H1 (cell line): ENCODE data around the gene BCL11A. TPM values are rescaled to one million over a fixed set of nuclear protein-coding genes. Genes with fewer than 3 reads are reported as not detected.

Source experiments
- CTCF ChIA-PET: fragments of 300-600 bp; sonication (Branson Sonifier 250); formaldehyde crosslinking; loops from one replicate; lab custom pipeline; 2021; ENCODE audit not compliant: partially characterized antibody; lab: Charles Lee
- POLR2A ChIA-PET: fragments of 300-600 bp; sonication (Branson Sonifier 250); formaldehyde crosslinking; loops from one replicate; lab custom pipeline; 2021; ENCODE audit warnings: inconsistent platforms; ENCODE audit not compliant: partially characterized antibody; lab: Charles Lee
- DNase-seq, 2 experiments: peaks; one replicate each; pipeline versions ENCODE4 v3.0.0 to v3.0.0-alpha.2; 2010 to 2022; ENCODE audit warnings: low spot score in 2 of 2, low read depth in 1 of 2, mixed read lengths in 1 of 2
- FAIRE-seq: peaks from 2 replicates; lab custom pipeline; 2011; peaks lifted over from hg19 to GRCh38; lab: Jason Lieb, UNC
- H2AFZ ChIP-seq: 2 replicates; pipeline ENCODE4 v1.8.1; 2012; ENCODE audit warnings: low read length, inconsistent platforms
- H2AK5ac ChIP-seq: 2 replicates; pipeline ENCODE4 v1.6.1; 2013; ENCODE audit warnings: low read depth, low read length
- H2BK120ac ChIP-seq: replicated peaks from 2 replicates; pipeline ENCODE3; 2013; ENCODE audit warnings: low read depth, low read length, inconsistent platforms
- H2BK12ac ChIP-seq: 2 replicates; pipeline ENCODE4 v1.6.1; 2013; ENCODE audit warnings: low read depth, low read length
- H2BK15ac ChIP-seq: 2 replicates; pipeline ENCODE4 v1.6.1; 2013; ENCODE audit warnings: low read length
- H2BK20ac ChIP-seq: 2 replicates; pipeline ENCODE4 v1.6.1; 2013; ENCODE audit warnings: low read length
- H2BK5ac ChIP-seq: 2 replicates; pipeline ENCODE4 v1.6.1; 2013; ENCODE audit warnings: low read depth, low read length
- H3K14ac ChIP-seq: 2 replicates; pipeline ENCODE4 v1.6.1; 2013; ENCODE audit warnings: inconsistent platforms; ENCODE audit not compliant: insufficient read length
- H3K18ac ChIP-seq: 2 replicates; pipeline ENCODE4 v1.6.1; 2013; ENCODE audit warnings: low read length; ENCODE audit errors: extremely low read depth
- H3K23ac ChIP-seq: 2 replicates; pipeline ENCODE4 v1.6.1; 2013; ENCODE audit warnings: inconsistent platforms; ENCODE audit not compliant: insufficient read length
- H3K23me2 ChIP-seq: 2 replicates; pipeline ENCODE4 v1.6.1; 2013; ENCODE audit warnings: low read depth, low read length
- H3K27ac ChIP-seq: 2 replicates; pipeline ENCODE4 v1.6.1; 2011; ENCODE audit warnings: low read depth, low read length, inconsistent platforms
- H3K27me3 ChIP-seq, 4 experiments: replicated peaks in 1 of 4; 1 replicate in 1 of 4; 2 replicates in 3 of 4; pipeline versions ENCODE4 v1.6.1 to v1.8.1; 2011 to 2013; ENCODE audit warnings: low read length in 3 of 4, mild to moderate bottlenecking in 3 of 4, inconsistent platforms in 2 of 4, mixed read lengths in 2 of 4, moderate library complexity in 1 of 4; ENCODE audit not compliant: control insufficient read depth in 3 of 4, insufficient read depth in 3 of 4; ENCODE audit errors: extremely low read depth in 1 of 4
- H3K36me3 ChIP-seq, 4 experiments: 2 replicates each; pipeline versions ENCODE4 v1.6.1 to v1.8.1; 2011 to 2013; ENCODE audit warnings: mild to moderate bottlenecking in 4 of 4, low read length in 3 of 4, moderate library complexity in 2 of 4, control low read depth in 1 of 4, inconsistent platforms in 1 of 4; ENCODE audit not compliant: insufficient read depth in 4 of 4, control insufficient read depth in 2 of 4
- H3K4ac ChIP-seq: replicated peaks from 2 replicates; pipeline ENCODE3; 2013; ENCODE audit warnings: low read length, low read depth, mixed read lengths, inconsistent platforms; ENCODE audit not compliant: insufficient read length
- H3K4me1 ChIP-seq, 4 experiments: replicated peaks in 1 of 4; 1 replicate in 1 of 4; 2 replicates in 3 of 4; pipeline versions ENCODE4 v1.6.1 to v1.8.1; 2011 to 2013; ENCODE audit warnings: low read length in 3 of 4, inconsistent platforms in 2 of 4, mixed read lengths in 1 of 4; ENCODE audit not compliant: insufficient read depth in 4 of 4, control insufficient read depth in 3 of 4
- H3K4me2 ChIP-seq, 2 experiments: 2 replicates each; pipeline versions ENCODE4 v1.6.1 to v1.8.1; 2011 to 2013; ENCODE audit warnings: low read depth in 2 of 2, low read length in 2 of 2, control low read depth in 1 of 2, inconsistent platforms in 1 of 2, mild to moderate bottlenecking in 1 of 2; ENCODE audit not compliant: insufficient read depth in 1 of 2
- H3K4me3 ChIP-seq, 4 experiments: fragments of 200-600, 300-600 bp in 1 of 4; sonication (generic), shearing (Covaris generic), sonication (Bioruptor Twin) in 1 of 4; 2 replicates each; pipeline versions ENCODE4 v1.5.1 to v1.8.1; 2011 to 2016; ENCODE audit warnings: low read length in 4 of 4, low read depth in 3 of 4, control low read depth in 2 of 4, inconsistent platforms in 2 of 4, mild to moderate bottlenecking in 2 of 4, mixed read lengths in 1 of 4, moderate library complexity in 1 of 4; ENCODE audit not compliant: insufficient read depth in 2 of 4; ENCODE audit errors: extremely low read depth in 1 of 4
- H3K56ac ChIP-seq: replicated peaks from 2 replicates; pipeline ENCODE3; 2013; ENCODE audit warnings: low read depth, mild to moderate bottlenecking, mixed read lengths, low read length, inconsistent platforms; ENCODE audit not compliant: insufficient read length
- H3K79me1 ChIP-seq: 2 replicates; pipeline ENCODE4 v1.6.1; 2013; ENCODE audit warnings: low read depth, low read length, control low read depth
- H3K79me2 ChIP-seq, 2 experiments: 2 replicates each; pipeline versions ENCODE4 v1.6.1 to v1.8.1; 2012 to 2013; ENCODE audit warnings: low read length in 2 of 2, mild to moderate bottlenecking in 2 of 2, inconsistent platforms in 1 of 2; ENCODE audit not compliant: insufficient read depth in 2 of 2, control insufficient read depth in 1 of 2
- H3K9ac ChIP-seq, 4 experiments: replicated peaks in 1 of 4; 1 replicate in 1 of 4; 2 replicates in 3 of 4; pipeline versions ENCODE4 v1.6.1 to v1.8.1; 2011 to 2013; ENCODE audit warnings: low read depth in 3 of 4, low read length in 3 of 4, control low read depth in 2 of 4, mild to moderate bottlenecking in 2 of 4, moderate library complexity in 2 of 4, inconsistent platforms in 1 of 4; ENCODE audit errors: extremely low read depth in 1 of 4
- H3K9me3 ChIP-seq, 2 experiments: 2 replicates each; pipeline versions ENCODE4 v1.6.1 to v1.8.1; 2012 to 2013; ENCODE audit warnings: mild to moderate bottlenecking in 2 of 2, moderate library complexity in 2 of 2, control low read depth in 1 of 2, inconsistent platforms in 1 of 2, low read depth in 1 of 2, low read length in 1 of 2, mixed read lengths in 1 of 2; ENCODE audit not compliant: insufficient read depth in 2 of 2
- H4K20me1 ChIP-seq, 2 experiments: replicated peaks in 1 of 2; 2 replicates each; pipeline versions ENCODE3 to v1.8.1; 2011 to 2013; ENCODE audit warnings: inconsistent platforms in 2 of 2, low read length in 2 of 2, mild to moderate bottlenecking in 1 of 2; ENCODE audit not compliant: insufficient read depth in 2 of 2, control insufficient read depth in 1 of 2
- H4K5ac ChIP-seq: 2 replicates; pipeline ENCODE4 v1.6.1; 2013; ENCODE audit warnings: low read length, low read depth, mixed read lengths, inconsistent platforms; ENCODE audit not compliant: insufficient read length
- H4K8ac ChIP-seq: 2 replicates; pipeline ENCODE4 v1.8.0; 2013; ENCODE audit warnings: mild to moderate bottlenecking, moderate library complexity, low read length, inconsistent platforms; ENCODE audit not compliant: insufficient read depth; ENCODE audit errors: extremely low read depth
- H4K91ac ChIP-seq: replicated peaks from 2 replicates; pipeline ENCODE3; 2013; ENCODE audit warnings: low read length, mixed read lengths, inconsistent platforms; ENCODE audit not compliant: insufficient read length
- polyA plus RNA-seq, 7 experiments: library from polyadenylated mRNA; depleted of rRNA in 3 of 7; stranded (reverse) in 5 of 7; unstranded in 2 of 7; fragments of >200 nt in 5 of 7; fragments of 200-250 nt in 2 of 7; gene quantifications; 1 replicate in 5 of 7; 2 replicates in 1 of 7; 4 replicates in 1 of 7; pipeline versions ENCODE4 v1.2.1 to v1.2.3, GENCODE V29; 2011 to 2013; ENCODE audit warnings: missing spikeins in 2 of 7, mixed read lengths in 2 of 7
- total RNA-seq: library from RNA; stranded (reverse); fragmentation: NEBNext Ultra II Directional; extraction: Animal tissue kit (Norgen Biotek cat#: 25700); gene quantifications from 2 replicates; pipeline ENCODE4 v1.2.1, GENCODE V29; 2021
- TF ChIP-seq, protein P1 (sequence below): fragments of 300-600 bp; sonication (generic); IDR thresholded peaks from 2 replicates; pipeline ENCODE4 v1.7.1; 2012; ENCODE audit warnings: low read length, moderate library complexity, mild to moderate bottlenecking, inconsistent platforms; ENCODE audit not compliant: insufficient replicate concordance

BCL11A gene
- total and polyA plus RNA-seq, 2 of the 8 experiments (the other 6 are each of a cell fraction or from before 2014, with no cell fraction given): 11.9 to 59.3 TPM

DNA sequence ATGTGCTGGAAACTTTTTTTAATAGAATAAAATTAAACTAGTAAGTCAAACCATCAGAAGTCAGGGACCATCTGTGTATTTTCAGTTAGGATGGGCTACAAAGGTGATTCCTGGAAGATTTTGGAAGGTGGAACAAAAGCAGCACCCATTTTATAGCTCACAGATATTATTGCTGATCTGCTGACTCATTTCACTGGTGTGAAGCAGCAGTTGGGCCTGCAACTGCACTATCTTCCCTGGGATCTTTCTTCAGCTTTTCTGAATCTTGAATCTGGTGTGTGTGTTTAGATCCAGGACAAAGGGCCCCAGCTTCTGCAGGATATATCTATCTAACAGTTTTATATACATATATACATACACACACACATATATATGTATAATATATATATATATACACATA lies 35.6 kb upstream of the BCL11A start:
- H3K23me2 ChIP-seq: no peaks in the 10 kb centered on the region
- no peaks in the 10 kb centered on the region for H3K79me1 ChIP-seq
- no peaks in the 10 kb centered on the region for H4K20me1 ChIP-seq
- H3K4me2 ChIP-seq: no peak overlapping the region
- no peaks in the 10 kb centered on the region for H3K79me2 ChIP-seq
- H3K27me3 ChIP-seq: no peaks in the 10 kb centered on the region
- H4K5ac ChIP-seq: no peak overlapping the region
- no peak overlapping the region for H3K23ac ChIP-seq
- no peak overlapping the region for H3K14ac ChIP-seq
- H2AFZ ChIP-seq: no peak overlapping the region
- DNase-seq: no peak
- H3K9me3 ChIP-seq: peaks cover 0 to 4% of the 10 kb centered on the region in 2 experiments; a peak in 1 of 4 replicates
- ChIA-PET POLR2A (no interaction called here), CTCF (interaction anchor here (0.7 to 16.0 kb wide), 2 partner anchors 26 to 259 kb away, joined by 3 to 240 read pairs; no protein-coding TSS in a partner anchor)
- H2BK5ac ChIP-seq: no peak overlapping the region
- no peak overlapping the region for H3K18ac ChIP-seq
- no peak overlapping the region for H3K56ac ChIP-seq
- H3K4me1 ChIP-seq: no peaks in the 10 kb centered on the region
- H3K36me3 ChIP-seq: no peaks in the 10 kb centered on the region
- H2BK15ac ChIP-seq: no peak overlapping the region
- H3K9ac ChIP-seq: no peak overlapping the region
- H2BK120ac ChIP-seq: no peak overlapping the region
- no peak overlapping the region for H2BK12ac ChIP-seq
- no peak overlapping the region for H3K27ac ChIP-seq
- no peak overlapping the region for H4K8ac ChIP-seq
- H3K4ac ChIP-seq: no peak overlapping the region
- H2AK5ac ChIP-seq: no peak overlapping the region
- no peak overlapping the region for H2BK20ac ChIP-seq
- H4K91ac ChIP-seq: no peak overlapping the region
- no peak overlapping the region for H3K4me3 ChIP-seq
- FAIRE-seq: no peak
- TF ChIP-seq, protein P1, sequence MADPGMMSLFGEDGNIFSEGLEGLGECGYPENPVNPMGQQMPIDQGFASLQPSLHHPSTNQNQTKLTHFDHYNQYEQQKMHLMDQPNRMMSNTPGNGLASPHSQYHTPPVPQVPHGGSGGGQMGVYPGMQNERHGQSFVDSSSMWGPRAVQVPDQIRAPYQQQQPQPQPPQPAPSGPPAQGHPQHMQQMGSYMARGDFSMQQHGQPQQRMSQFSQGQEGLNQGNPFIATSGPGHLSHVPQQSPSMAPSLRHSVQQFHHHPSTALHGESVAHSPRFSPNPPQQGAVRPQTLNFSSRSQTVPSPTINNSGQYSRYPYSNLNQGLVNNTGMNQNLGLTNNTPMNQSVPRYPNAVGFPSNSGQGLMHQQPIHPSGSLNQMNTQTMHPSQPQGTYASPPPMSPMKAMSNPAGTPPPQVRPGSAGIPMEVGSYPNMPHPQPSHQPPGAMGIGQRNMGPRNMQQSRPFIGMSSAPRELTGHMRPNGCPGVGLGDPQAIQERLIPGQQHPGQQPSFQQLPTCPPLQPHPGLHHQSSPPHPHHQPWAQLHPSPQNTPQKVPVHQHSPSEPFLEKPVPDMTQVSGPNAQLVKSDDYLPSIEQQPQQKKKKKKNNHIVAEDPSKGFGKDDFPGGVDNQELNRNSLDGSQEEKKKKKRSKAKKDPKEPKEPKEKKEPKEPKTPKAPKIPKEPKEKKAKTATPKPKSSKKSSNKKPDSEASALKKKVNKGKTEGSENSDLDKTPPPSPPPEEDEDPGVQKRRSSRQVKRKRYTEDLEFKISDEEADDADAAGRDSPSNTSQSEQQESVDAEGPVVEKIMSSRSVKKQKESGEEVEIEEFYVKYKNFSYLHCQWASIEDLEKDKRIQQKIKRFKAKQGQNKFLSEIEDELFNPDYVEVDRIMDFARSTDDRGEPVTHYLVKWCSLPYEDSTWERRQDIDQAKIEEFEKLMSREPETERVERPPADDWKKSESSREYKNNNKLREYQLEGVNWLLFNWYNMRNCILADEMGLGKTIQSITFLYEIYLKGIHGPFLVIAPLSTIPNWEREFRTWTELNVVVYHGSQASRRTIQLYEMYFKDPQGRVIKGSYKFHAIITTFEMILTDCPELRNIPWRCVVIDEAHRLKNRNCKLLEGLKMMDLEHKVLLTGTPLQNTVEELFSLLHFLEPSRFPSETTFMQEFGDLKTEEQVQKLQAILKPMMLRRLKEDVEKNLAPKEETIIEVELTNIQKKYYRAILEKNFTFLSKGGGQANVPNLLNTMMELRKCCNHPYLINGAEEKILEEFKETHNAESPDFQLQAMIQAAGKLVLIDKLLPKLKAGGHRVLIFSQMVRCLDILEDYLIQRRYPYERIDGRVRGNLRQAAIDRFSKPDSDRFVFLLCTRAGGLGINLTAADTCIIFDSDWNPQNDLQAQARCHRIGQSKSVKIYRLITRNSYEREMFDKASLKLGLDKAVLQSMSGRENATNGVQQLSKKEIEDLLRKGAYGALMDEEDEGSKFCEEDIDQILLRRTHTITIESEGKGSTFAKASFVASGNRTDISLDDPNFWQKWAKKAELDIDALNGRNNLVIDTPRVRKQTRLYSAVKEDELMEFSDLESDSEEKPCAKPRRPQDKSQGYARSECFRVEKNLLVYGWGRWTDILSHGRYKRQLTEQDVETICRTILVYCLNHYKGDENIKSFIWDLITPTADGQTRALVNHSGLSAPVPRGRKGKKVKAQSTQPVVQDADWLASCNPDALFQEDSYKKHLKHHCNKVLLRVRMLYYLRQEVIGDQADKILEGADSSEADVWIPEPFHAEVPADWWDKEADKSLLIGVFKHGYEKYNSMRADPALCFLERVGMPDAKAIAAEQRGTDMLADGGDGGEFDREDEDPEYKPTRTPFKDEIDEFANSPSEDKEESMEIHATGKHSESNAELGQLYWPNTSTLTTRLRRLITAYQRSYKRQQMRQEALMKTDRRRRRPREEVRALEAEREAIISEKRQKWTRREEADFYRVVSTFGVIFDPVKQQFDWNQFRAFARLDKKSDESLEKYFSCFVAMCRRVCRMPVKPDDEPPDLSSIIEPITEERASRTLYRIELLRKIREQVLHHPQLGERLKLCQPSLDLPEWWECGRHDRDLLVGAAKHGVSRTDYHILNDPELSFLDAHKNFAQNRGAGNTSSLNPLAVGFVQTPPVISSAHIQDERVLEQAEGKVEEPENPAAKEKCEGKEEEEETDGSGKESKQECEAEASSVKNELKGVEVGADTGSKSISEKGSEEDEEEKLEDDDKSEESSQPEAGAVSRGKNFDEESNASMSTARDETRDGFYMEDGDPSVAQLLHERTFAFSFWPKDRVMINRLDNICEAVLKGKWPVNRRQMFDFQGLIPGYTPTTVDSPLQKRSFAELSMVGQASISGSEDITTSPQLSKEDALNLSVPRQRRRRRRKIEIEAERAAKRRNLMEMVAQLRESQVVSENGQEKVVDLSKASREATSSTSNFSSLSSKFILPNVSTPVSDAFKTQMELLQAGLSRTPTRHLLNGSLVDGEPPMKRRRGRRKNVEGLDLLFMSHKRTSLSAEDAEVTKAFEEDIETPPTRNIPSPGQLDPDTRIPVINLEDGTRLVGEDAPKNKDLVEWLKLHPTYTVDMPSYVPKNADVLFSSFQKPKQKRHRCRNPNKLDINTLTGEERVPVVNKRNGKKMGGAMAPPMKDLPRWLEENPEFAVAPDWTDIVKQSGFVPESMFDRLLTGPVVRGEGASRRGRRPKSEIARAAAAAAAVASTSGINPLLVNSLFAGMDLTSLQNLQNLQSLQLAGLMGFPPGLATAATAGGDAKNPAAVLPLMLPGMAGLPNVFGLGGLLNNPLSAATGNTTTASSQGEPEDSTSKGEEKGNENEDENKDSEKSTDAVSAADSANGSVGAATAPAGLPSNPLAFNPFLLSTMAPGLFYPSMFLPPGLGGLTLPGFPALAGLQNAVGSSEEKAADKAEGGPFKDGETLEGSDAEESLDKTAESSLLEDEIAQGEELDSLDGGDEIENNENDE: no peak
